GM18909 (cell line): ENCODE results near the gene AKAP7.
A peak's percentile ranks its signal among the peaks of the same experiment; 100 is the strongest.
"Not testable (repeated sequence)": the region's sequence is repeated elsewhere in the genome, so short reads cannot be mapped to it uniquely, and the experiment has no call there.

Experiments used
- ATAC-seq: cut with Tn5 transposase; IDR thresholded peaks from one replicate; pipeline ENCODE4 v1.9.1; 2021; ENCODE audit warnings: mild to moderate bottlenecking; ENCODE audit not compliant: unreplicated experiment, poor library complexity

The AKAP7 gene

DNA sequence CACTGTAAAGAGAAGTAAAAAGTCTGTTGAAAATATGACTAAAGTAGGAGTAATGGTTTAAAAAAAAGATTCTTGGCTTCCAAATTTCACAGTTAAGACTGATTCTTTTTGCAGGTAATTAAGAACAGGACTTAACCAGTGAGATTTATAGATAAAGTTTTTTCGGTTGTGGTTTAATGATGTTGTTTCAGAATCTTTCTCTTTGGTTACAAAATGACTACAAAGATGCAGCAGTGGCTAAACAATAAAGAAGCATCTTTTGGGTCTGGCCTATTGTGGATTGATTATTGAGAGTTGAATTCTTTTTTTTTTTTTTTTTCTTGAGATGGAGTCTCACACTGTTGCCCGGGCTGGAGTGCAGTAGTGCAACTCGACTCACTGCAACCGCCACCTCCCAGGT lies 109.7 kb downstream of the AKAP7 start:
- ATAC-seq: no peak

DNA sequence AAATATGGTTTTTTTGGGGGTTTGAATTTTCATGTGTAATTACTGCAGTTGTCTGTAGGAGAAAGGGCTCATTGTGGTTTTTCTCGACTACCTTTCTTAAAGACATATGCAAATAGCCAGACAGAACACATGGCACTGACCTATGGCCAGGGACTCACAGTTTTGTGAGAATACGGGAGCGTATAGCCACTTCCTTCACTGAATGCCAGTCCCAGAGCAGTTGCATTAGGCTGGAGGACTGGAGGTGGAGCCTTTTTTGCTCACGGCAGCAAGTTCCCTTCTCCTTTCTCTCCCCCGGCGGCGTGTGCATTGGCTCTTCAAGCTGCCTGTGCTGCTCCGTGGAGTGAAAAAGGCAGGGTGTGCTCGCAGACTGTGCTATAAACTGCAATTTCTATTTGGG lies 114.9 kb downstream of the AKAP7 start:
- peak; percentile 93 for ATAC-seq

DNA sequence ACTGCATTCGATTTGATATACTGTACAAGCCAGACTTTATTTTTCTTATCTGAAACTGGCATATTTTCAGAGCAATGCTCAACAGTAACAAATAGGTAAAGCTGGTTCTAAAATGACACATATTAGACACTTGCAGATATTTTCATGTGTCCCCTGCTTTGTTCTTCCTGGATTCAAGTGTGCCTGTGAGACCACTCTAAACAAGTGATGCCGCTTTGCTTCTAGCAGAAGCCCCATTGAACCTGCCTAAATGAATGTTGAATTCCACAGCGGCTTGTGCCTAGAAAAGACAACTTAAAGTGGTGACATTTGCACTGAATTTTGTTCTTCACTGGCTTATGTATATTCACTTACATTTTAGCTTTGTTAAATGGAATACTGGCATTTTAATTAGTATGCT lies 115.7 kb downstream of the AKAP7 start:
- no peak for ATAC-seq

DNA sequence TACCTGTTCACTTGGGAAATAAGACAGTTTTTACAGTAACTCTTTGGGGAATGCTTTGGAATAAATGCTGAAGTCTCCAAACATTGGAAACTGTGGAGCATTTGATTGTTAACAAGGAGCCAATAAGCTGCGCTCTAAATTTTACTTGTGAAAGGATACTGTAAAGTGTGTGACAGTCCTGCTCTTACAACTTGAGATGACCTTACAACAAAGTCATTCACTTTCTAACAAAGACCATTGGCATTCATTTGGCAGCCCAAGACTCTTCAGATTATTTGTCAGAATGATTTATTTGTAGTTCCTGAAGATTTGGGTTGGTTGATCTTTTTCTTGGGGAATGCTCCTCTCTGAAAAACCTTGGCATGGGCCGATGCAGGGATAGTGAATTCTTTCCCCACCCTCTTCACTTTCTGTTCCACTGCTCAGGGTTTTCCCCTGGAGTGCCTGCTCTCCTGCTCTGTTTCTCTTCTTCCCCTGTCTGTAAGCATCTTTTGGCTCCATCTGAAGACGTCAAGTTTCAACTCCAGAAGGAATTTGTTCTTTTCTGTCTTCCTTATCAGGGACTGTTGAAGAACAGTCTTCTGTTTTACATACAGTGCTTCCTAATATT lies 116.4 kb downstream of the AKAP7 start:
- ATAC-seq: no peak

DNA sequence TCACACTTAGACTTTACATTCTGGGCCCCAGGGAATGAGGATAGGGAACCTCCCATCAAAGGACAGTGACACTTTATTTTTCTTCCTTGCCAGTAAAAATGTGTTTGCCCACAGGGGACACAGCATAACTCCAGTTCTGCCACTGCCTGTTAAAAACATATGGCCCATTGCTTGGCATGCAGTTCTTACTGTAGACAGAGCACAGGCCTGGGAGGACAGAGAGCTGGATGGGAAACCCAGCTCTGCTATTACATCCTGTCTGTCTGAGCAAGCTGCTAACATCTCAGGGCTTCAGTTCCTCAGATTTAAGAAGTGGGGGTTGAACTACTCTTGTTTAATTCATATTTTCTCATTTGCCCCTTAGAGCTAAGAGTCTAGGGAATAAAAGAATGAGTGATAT lies 120.2 kb downstream of the AKAP7 start:
- no peak for ATAC-seq

DNA sequence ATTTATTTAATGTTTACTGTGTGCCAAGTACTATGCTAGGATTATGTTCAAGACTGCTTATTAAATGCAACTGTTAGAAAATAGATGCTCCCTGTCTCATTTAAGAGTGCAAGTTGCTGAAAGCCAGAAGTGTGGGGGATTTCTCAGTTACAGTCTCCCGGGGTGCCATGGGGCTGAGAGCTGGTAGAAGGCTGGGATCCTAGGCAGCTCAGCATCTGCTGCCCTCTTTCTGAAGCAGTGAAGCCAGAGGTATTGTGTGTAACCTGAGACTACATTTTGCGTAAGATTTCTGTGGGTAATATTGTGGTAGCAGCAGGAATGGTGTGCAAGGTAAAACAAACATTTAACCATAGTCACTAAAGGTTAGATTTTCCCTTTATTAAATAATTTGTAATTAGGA lies 120.6 kb downstream of the AKAP7 start:
- ATAC-seq: no peak

DNA sequence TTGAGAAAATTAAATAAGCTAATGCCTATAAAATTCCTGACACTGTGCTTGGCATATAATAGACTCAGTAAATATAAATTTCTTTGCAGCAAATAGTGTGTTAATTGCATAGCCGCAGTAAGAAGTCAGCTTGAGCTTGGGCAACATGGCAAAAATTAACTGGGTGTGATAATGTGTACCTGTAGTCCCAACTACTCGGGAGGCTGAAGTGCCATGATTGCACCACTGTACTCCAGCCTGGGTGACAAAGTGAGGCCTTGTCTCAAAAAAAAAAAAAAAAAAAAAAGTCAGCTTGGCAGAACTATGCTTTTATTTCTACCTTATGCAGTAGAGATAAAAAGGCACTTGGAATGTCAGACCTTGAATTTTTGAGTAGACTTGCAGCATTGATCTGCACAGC lies 121.8 kb downstream of the AKAP7 start:
- no peak for ATAC-seq

DNA sequence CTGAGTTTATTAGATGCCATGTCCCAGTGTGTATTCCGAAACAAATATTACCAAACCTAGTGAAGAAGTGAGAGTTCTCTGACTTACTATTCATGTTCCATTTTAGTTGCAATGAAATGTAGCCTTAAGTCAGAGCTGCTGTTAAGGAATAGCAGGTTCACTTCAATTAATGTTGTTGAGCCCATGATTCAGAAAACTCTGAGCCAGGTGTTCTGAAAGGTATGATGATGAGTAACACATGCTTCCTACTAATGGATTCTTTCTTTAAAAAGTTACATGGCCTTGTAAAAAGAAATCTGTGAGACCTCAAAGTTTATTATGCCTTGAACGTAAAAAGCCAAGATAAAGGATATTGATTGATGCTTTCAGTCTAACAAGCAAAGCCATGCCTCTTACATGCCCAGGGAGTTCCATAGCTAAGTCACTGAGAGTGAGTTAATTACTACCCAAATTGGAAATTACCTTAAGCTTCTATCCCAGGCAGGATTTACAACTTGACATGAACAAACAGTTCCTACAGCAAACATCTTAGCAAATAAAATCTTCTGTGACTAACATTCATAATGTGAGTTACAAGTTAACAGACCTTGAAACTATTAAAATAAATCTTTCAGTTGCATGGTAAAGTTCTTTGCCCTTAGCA lies 122.9 kb downstream of the AKAP7 start:
- no peak for ATAC-seq

DNA sequence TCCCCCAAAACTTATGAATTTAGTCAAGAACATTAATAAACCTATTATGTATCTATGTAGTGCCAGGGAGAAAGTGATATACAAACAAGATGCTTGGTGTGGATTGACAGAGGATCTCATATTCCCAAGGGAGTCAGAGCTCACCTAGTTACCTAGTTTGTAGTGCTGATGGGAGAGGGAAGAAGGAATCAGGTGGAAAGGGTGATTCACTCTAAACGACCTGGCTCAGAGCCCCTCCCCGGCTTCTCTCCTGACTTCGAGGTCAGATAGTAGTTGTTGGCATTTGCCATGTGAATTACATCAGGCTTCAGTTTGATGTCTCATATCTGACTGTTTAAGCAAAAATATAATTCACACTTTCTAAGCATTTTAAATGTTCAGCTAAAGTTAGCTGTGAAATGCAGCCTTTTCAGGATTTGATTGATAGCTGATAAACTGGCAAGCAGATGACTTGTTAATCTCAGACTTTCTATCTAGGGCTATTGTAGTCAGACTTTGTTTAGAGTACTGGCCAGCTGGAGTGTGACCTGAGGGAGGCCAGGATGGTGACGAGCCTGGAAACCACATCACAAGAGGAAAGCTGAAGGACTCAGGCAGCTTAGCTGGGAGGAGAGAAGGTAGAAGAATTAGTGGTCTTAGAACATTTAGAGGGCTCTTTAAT lies 123.7 kb downstream of the AKAP7 start:
- no peak for ATAC-seq

DNA sequence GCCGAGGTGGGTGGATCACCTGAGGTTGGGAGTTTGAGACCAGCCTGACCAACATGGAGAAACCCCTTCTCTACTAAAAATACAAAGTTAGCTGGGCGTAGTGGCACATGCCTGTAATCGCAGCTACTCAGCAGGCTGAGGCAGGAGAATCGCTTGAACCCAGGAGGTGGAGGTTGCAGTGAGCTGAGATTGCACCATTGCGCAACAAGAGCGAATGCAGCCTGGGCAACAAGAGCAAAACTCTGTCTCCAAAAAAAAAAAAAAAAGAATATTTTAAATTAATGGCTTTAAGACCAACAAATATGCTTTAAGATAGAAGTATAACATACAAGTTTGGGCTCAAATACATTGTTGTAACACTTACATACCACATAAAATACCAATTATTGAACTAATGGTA lies 125.7 kb downstream of the AKAP7 start:
- ATAC-seq: not testable (repeated sequence)

DNA sequence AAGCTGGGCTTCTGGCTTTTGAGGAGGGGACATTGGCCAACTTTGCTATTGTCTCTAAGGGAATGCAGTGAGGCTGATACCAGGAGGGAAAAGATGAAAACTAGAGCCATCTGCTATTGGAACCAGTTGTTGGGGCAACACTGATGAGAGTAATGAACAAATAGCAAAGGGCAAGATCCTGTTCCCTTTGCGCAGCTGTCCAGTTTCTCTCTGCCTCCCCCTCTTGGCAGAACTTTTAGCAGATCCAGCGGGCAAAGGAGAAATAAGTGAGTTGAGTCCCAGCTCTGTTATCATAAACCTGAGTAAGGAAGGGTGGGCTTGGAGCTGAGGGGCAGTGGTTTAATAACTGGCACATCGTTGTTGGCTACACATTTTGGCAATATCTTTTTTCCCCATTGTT lies 126.8 kb downstream of the AKAP7 start:
- no peak for ATAC-seq

DNA sequence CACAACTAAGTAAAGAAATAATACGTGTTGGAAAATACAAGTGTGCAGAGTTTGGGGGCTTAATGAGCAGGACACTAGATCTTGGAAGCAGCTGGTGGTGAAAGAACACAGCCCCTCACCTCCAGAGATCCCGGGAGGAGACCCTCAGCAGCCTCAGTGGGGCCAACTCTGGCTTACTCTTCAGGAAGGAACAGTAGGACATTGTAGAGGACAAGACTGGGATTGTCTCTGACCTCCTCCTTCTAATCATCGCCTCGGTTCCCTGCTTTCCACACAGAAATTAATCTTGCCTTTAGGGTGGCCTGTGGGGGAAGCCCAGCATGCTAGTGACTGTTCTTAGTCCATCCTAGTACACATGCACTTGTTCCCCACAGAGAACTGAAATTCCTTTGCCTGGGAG lies 130.7 kb downstream of the AKAP7 start:
- ATAC-seq: no peak

DNA sequence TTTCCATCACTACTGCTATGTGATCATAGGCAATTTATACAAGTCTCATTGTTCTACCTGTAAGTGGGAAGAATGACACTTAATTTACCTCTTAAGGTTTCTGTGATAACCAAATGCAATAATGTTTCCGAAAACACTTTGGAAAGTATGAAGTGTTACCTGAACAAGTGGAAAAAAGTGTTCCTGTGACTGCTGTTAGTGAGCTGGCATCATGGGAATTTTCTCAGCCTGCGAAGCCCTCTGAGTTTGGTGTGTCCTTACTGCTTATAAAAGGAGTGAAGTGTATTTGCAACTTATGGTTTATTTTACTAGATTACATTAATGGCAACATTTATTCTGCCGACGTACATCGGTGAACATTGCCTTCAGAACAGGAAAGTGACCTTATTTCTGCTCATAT lies 133.0 kb downstream of the AKAP7 start:
- ATAC-seq: no peak

DNA sequence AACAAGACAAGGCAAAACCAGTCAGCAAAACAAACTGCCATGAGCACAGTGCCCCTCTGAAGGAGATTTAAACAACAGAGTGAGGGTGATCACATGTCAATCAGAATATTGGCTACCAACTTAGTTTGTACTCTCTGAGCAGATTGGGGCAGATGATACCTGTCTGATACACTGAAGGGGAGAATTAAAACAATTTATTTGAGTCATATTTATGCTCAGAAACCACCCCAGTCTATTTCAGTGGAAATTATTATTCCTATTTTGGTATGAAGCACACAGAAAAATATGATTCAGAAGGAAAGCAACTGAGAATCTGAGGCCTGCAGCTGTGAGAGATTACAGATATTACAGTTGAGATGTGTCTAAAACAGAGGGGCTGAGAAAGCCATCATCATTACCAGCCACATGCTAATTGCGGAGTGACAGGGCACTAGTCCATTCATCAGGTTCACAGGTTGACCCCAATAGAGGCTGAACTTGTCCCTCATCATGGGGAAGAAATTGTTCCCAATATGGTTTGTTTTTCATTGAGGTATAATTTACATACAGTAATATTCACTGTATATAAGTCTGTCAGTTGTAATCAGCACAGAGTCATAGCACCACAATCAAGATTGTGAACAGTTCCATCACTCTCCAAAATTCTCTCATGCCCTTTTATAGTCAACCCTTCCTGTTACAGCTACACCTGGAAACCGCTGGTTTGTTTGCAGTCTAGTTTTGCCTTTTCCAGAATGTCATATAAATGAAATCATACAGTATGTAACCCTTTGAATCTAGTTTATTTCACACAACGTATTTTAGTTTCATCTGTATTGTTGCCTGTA lies 134.5 kb downstream of the AKAP7 start:
- no peak for ATAC-seq

DNA sequence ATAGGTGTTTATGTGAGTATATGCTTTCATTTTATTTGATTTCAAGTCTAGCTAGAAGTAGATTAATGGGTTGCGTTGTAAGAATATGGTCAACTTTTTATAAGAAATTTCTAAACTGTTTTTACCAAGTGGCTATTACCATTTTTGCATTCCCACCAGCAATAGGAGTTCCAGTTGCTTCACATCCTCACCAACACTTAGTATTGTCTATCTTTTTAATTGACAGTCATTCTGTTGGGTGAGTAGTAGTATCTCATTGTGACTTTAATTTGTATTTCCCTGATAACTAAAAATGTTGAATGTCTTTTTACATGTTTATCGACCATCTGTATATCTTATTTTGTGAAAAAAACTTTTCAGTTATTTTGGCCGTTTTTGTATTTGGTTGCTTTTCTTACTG lies 135.3 kb downstream of the AKAP7 start:
- ATAC-seq: no peak

DNA sequence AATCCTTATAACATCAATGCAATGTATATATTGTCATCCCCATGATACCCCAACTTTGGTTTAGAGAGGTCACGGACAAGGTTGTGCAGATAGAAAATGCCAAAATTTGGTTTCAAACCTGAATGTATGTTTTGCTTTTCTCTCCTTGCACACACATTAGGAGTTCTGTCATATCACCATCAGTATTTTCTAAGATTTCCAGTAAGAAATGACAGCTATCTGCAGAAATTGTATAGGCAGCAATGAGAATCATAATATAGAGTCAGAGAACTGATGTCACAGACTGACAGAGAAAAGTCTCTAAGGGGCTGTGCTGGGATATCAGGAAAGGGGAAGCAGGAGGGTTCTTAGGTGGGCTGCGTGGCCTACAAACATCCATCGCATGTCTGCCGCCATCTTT lies 140.0 kb downstream of the AKAP7 start:
- ATAC-seq: no peak

DNA sequence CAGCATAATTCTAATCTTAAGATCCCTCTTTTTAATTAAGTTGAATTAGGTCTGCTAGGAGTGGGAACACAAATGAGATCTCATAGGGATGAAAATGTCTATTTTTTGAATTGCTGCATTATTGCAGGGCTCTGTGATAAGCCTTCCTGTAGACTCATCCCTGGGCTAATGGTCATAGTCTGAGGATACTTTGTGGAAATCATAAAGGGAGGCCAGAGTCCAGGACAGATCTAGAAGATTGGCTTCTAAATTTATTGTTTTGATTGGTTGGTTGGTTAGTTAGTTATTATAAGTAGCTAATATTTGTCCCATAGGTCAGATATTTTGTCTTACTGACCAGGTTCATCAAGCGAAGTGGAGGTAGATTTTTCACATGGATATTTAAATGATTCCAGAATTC lies 142.3 kb downstream of the AKAP7 start:
- no peak for ATAC-seq

DNA sequence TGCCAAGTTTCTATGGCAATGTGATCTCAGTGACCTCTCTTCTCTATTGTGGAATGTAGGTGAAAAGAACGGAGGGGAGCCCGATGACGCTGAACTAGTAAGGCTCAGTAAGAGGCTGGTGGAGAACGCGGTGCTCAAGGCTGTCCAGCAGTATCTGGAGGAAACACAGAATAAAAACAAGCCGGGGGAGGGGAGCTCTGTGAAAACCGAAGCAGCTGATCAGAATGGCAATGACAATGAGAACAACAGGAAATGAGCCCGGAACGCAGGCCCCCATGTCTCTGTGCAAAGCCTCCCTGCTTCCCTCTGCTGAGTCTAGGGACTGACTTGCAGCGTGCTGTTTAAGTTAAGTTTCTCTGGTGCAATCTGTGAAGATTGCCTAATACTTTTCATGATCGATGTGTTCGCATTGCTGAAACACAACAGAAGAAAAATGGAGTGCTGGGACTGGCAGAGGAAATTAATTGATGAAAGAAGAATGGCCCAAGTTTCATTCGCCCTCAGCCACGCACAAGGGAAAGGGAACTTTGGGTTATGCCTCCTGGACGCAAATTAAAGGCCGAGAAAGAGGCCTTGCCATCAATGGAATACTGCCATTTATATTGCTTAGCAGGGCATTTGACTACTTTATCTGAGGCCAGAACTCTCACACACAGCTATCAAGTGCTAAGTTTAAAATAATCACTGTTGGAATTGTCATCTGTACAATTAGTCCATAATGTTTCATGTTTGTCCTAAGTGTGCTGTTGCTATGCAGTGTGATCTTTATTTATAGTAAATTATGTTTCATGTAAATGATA lies 146.4 kb downstream of the AKAP7 start:
- ATAC-seq: peak; percentile 77

DNA sequence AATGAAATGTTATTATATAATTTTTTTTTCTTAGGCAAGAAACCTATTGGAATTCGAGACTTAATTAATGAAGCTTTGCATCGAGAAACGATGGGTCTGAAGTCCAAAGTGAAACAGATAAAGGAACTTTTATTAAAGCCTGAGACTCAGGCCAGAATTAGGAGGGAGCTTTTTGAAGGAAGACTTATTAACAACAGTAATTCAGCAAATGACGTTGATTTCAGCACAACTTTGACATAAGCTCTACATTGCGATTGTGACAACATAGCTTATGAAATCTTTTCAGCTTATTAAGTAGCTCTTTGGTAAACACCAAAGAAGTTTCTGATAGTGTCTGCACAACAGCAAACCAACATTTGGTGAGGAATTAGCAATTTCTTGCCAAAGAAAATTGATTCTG lies 147.1 kb downstream of the AKAP7 start:
- ATAC-seq: no peak

DNA sequence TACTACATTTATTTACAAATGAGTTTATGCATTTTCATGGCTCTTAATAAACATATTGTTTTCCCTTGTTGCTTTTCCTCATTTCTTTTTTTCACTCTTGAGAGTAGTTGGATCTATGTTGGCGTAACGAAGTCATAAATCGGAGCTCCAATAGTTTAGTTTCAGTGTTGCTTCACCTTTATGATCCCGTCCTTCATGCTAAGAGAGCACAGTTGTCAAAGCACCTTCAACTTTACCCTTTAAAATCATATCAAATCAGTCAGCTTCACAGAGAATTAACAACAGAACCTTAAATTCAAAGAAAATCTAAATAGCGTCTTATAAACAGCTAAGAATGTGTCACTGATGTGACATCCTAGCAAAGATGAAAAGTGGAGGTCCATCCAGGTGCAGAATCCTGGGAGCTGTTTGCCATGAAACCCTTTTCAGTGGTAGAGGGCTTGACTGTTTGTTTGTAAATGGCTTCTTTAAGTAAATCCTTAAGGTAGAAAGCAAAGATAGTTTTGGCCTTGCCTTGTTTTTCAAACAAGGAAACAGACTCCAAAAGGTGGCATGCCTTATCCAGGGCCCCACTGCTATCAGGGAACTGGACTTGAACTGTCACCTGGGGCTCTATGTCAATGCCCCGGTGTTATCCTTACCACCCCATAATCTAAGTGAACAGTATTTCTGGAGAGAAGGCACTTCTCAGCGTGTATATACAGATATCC lies 148.4 kb downstream of the AKAP7 start:
- no peak for ATAC-seq
